Inflammatory macrophage treated with lipopolysaccharide for 4 hours (primary cell): ENCODE results near the gene RBM14.
"Not testable (repeated sequence)": the region's sequence is repeated elsewhere in the genome, so short reads cannot be mapped to it uniquely, and the experiment has no call there.

Experiments used
- DNase-seq: peaks from one replicate; pipeline ENCODE4 v3.0.0-alpha.2; 2020

Gene RBM14

GRCh38 chr11:66600219-66600618 is 16.2 kb upstream of the RBM14 start:
- DNase-seq = no peak

- DNase-seq = peak; percentile 72
These were observed 15.7 kb upstream of the RBM14 start for GRCh38 chr11:66600631-66601233.

GRCh38 chr11:66603072-66603471 is 13.4 kb upstream of the RBM14 start:
- DNase-seq = no peak

DNA sequence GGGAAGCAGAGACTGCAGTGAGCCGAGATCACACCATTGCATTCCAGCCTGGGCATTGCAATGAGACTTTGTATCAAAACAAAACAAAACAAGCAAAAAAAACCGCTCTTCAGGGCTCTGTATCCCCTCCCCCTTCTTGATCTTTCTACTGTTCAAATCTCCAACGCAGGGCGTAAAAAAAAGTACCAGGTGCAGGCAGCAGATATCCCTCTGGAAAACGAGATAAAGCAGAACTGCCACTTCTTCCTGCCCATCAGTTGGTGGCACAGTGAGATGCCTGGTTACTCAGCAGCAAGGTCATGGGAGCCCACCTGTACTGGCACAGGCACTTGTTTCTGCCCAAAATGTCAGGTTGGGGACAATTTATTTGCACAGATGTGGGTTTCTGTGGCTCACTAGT is 12.3 kb upstream of the RBM14 start:
- DNase-seq = no peak

- DNase-seq = not testable (repeated sequence)
These were observed 9.8 kb upstream of the RBM14 start for GRCh38 chr11:66606608-66607007.

DNA sequence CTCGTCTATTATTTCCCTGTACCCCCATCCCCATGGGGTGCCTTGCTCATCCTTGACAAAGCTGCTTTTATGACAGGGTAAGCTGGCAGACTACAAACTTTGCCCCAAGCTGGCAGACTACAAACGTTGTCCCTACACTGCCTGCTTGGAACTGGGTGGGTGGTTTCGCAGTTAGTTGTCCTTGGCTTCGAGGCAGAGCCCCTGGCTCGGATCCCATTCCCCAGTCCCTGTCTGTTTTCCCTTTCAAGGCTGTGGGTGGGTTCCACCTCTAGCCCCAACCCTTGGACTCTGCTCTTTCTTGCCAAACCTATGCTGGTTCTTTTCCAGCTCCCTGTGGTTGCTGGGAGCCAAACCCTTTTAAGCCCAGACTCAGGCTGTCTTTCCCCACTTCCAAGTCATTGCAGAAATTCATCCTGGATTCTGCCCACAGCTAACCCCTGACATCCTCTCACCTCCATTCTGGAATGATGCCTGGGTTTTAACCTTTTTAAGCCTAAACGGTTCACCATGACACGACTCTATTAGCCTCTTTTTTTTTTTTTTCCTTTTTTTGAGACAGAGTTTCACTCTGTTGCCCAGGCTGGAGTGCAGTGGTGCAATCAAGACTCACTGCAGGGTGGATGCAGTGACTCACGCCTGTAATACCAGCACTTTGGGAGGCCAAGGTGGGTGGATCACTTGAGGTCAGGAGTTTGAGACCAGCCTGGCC is 9.2 kb upstream of the RBM14 start:
- DNase-seq = peak; percentile 67

- DNase-seq = peak; percentile 55
These were observed 6.5 kb upstream of the RBM14 start for GRCh38 chr11:66609721-66610617.

DNA sequence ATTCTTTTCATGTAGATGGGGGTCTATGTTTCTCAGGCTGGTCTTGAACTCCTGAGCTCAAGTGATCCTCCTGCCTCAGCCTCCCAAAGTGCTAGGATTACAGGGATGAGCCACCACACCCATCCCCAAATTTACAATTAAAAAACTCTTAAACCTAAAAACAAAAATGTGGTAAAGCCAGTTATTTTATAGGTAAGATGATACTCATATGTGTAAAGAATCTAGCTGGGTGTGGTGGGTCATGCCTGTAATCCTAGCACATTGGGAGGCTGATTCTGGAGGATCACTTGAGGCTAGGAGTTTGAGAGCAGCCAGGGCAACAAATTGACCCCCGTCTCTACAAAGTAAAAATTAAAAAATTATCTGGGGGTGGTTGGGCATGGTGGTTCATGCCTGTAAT is 4.0 kb upstream of the RBM14 start:
- no peak for DNase-seq

DNA sequence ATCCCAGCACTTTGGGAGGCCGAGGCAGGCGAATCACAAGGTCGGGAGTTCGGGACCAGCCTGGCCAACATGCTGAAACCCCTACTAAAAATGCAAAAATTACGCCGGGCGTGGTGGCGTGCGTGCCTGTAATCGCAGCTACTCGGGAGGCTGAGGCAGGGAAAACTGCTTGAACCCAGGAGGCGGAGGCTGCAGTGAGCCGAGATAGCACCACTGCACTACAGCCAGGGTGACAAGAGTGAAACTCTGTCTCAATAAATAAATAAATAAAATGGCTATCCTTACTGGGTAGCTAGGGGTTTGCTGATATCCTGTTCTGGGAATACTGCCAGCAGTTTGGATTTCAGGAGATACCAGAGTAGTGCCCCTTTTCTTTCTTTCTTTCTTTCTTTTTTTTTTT is 2.4 kb upstream of the RBM14 start:
- DNase-seq = no peak

DNA sequence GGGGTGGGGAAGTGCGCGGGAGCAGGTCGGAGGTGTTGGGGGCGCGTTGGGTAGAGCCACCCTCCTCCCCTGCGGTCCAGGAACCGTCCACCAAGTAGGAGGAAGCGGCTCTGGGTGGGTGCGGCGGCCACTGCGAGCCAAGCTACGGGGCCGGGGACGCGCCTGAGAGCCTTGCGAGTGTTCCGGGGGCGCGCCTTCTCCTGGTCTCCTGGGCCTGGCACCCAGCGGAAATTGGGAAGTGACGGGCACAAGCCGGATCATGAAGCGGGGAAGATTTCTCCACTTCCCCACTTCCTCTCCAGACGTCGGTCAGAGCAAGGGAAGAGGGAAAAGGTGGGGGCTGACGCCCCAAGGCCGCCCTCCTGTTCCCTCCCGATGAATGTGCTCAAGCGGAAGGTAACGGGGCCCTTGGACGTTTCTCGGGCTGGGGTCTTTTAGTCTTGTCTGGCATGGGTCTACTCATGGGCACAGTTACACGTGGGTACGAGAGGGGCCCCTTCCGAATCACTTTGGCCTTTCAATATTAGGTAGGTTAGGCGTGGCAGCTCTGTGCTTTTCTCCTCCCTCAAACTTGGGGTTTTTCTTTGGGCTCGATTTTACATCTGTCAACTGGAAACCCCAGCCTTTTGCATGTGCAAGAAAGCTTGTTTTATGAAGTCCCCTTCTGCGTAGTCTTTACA is 865 bp downstream of the RBM14 start:
- peak; percentile 91 for DNase-seq

GRCh38 chr11:66619080-66619554 is 2.7 kb downstream of the RBM14 start:
- DNase-seq = peak; percentile 71

GRCh38 chr11:66624450-66624849 is 8.0 kb downstream of the RBM14 start:
- no peak for DNase-seq

GRCh38 chr11:66625041-66625751 is 8.8 kb downstream of the RBM14 start:
- no peak for DNase-seq

DNA sequence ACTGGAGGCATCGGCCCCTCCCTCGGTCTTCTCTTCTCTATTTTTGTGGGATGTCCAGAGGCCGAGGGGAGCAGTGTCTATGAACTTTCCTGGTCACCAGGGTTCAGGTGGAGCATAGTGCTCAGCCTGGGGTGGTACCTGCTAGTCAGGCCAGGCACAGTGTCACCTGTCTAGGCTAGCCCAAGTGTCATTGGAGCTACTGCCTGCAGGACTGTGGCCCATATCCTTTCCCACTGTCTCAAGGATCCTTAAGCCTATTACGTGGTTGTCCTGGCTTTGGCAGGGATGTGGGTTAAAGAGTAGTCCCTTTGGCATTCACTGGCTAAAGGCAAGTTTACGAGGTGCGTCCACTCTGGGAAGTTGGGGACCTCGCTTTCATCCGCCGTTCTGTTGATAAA is 9.3 kb downstream of the RBM14 start:
- DNase-seq = no peak

DNA sequence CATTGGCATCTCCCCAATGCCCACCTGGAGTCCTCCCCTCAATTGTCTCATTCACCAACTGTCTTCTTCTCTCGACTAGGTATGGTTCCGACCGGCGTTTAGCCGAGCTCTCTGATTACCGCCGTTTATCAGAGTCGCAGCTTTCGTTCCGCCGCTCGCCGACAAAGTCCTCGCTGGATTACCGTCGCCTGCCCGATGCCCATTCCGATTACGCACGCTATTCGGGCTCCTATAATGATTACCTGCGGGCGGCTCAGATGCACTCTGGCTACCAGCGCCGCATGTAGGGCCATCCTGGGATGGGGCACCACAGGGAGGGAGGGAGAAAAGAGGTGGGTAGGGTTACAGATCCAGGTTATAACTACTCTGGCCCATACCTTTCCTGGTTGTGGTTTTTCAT is 10.0 kb downstream of the RBM14 start:
- no peak for DNase-seq

DNA sequence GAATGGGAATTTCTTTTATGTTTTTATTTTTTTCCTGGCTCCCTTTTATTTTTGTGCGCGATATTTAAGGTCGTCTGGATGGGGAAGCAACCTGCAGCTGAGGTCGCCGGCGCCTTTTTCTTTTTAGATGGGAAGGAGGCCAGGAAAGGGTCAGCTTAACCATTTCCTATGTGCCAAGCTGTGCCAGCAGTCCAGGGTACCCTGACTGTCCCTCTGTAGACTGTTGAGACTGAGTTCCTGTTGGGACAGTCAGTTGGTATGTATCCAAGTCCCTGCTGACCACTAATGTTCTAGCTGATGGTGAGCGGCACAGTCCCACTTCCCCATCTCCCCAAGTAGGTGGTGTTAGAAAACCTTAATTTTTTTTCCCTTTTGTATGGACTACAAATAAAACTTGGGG is 10.5 kb downstream of the RBM14 start:
- DNase-seq = no peak

GRCh38 chr11:66628061-66628603 is 11.7 kb downstream of the RBM14 start:
- DNase-seq = no peak

DNA sequence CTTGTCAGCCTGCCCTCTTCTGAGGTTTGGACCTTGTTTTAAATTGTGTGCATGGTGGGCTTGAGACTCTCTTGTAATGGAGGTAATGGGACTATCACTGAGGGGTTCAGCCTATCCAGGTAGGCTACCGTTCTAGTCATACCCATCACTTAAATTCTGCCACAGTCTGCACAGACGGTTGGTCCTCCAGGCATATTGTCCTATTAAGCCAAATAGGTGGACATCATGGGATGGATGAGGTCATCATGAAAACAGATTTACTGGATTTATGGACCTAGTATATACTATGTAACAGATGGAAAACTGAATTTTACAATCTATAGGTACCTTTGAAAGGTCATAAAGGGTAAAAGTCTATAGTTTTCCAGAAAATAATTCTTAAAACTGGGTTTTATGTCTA is 12.9 kb downstream of the RBM14 start:
- no peak for DNase-seq

DNA sequence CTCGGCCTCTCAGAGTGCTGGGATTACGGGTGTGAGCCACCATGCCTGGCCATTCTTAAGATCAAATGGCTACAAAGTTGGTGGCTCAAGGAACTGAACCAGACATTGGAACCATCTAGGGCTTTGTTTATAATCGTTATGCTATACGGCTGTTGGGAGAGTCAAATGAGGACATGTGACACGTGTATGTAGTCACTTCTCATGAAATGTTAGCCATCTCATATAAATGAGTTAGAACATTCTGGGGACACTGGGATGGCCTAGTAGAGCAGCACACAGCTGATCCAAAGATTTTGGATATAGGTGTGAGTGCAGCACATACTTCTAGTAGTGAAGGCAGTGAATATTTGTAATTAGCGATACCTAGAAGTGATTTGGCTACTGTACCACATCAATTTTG is 15.5 kb downstream of the RBM14 start:
- DNase-seq = no peak

- DNase-seq = no peak
These were observed 16.5 kb downstream of the RBM14 start for GRCh38 chr11:66632952-66633351.

GRCh38 chr11:66636411-66636810 is 20.0 kb downstream of the RBM14 start:
- no peak for DNase-seq

DNA sequence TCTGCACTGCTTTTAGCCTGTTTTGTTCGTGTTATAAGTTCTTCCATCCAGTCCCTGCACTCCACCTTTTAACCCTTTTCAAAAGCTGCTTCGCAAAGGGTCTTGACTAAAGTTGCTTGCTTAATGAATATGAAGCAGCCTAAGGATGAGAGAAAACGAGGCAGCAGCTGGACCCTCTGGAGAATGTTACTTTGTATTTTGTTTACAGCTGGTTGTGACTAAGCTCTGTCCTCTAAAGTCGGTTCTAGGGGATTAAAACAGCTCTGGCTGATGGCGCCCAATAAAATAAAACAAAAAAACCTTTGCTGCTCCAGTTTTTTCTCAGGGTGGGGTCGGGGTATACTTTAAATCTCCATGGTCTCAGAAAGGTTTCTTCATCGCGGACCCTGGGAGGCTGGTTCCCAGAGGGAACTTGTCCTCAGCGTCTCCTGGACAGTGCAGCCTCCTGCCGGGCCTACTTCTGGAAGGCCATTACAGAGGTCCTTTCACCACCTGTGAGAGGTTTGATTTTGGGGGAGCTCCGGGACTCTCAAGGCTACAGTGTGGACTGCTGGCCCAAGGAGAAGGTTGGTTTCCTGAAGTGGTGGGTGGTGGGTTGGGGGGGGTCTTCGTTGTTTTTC is 21.2 kb downstream of the RBM14 start:
- DNase-seq = no peak
